HG03432 (cell line): ENCODE measurements around the gene FCN3.

ENCODE experiments used
- ATAC-seq: cut with Tn5 transposase; IDR thresholded peaks from one replicate; pipeline ENCODE4 v1.9.1; 2021; ENCODE audit warnings: mild to moderate bottlenecking, moderate library complexity; ENCODE audit not compliant: unreplicated experiment

The FCN3 gene

DNA sequence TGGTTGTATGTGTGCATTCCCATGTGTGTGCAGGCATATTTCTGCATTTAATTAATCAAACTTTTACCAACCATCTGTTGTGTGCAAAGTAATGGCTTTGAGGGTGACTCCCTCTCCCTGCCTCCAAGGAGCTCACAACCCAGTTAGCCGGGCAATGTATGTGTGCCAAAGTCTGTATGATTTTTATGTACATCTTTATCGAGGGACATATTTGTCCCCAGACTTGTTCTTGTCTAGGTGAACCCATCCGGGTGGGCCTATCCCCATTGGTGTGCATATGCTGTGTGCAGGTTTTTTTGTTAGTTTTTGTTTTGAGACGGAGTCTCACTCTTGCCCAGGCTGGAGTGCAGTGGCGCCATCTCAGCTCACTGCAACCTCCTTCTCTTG is 31.0 kb downstream of the FCN3 start:
- no peak for ATAC-seq

- peak; percentile 38 for ATAC-seq
These were observed 31.6 kb downstream of the FCN3 start for GRCh38 chr1:27342778-27343638.

DNA sequence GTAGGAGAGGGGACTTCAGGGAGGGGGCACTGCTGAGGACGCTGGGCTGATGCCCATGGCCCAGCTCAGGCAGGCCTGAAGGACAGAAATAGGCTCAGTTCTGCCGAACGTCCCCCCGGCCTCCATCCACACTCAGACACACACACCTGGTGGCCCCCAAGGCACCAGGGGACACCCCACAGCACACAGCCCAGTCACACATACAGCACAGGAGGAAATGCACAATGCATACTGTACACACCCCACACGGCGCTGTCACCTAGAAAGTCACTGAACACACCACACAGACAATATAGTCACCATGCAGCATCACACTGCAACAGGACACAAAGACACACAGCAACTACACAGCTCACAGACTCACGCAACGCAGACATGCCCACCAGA is 32.2 kb downstream of the FCN3 start:
- ATAC-seq, result peak; percentile 22

DNA sequence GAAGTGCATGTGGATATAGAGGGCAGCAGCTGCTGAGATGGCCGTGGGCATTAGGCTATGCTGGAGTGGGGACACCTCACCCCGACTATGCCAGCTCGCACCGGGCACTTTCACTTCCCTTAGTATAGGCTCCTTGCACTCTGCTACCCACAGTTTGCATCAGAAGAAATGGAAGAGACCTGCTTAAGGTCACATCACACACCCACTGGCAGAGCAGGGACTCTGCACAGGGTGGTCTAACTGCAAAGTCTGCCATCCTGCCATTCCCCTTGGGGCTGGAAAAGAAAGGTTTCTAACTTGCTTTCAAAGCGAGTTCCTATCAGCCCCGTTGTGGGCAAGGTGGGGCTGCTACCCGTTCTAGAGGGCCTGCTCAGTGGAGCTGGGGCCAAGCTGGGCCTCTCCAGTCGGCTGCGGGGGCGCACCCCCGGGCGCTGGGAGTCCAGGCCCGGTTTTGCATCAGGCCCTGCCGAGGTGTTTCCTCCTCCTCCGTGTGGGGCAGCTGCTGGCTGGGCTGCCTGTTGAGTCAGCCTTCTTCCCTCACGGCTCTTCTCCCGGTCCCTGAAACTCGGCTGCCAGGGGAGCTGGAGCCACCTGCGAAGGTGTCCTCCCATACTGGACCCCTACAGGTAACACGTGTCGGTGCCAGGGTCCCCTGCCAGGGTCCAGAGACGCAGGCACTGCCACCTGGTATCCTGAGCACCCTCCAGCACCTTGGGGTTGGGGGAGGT is 32.9 kb downstream of the FCN3 start, which contains the start of gene SYTL1:
TSS of gene SYTL1 (plus strand) at position 498 of the 728 bp plus-strand sequence. CDS start 3,313 bp downstream, outside the sequence.
- ATAC-seq, result peak; percentile 58

GRCh38 chr1:27339213-27339612 is 35.4 kb downstream of the FCN3 start:
- no peak for ATAC-seq

DNA sequence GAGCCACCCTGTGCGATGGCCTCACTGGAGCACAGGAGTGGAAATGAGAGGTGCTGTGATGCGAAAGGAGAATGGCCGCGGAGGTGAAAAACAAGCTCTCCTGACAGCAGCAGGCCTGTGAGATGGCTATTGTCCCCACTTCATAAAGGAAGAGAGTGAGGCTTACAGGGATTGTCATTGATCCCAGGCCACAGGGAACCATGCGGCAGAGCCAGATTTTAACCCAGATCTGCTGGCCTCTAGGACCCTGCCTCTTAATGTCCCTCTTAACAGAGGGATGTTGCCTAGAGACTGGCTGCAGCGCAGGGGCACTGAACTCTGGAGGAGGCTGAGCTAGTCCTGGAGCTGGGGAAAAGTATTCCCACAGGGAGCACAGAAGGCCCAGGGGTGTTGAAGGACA is 35.9 kb downstream of the FCN3 start:
- no peak for ATAC-seq

- no peak for ATAC-seq
These were observed 37.9 kb downstream of the FCN3 start for GRCh38 chr1:27336756-27337155.

- ATAC-seq, result no peak
These were observed 38.9 kb downstream of the FCN3 start for GRCh38 chr1:27335506-27336422.

DNA sequence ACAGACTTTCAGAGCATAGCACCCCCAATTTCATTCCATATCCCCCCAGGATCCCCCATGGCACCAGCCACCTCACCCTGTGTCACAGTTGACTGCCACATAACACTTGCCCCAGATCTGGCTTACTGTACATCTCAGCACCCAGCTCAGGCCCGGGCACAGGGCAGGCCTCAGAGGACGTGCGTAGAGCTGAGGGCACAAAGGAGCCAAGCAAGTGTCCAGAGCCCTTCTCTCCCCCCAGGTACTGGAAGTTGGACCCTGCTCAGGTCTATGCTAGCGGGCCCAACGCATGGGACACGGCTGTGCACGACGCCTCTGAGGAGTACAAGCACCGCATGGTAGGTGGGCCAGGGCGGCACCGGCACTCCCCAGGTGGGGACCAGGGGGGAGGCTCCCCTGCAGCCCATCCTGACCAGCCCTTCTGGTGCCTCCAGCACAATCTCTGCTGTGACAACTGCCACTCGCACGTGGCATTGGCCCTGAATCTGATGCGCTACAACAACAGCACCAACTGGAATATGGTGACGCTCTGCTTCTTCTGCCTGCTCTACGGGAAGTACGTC is 40.8 kb downstream of the FCN3 start:
- ATAC-seq, result no peak

DNA sequence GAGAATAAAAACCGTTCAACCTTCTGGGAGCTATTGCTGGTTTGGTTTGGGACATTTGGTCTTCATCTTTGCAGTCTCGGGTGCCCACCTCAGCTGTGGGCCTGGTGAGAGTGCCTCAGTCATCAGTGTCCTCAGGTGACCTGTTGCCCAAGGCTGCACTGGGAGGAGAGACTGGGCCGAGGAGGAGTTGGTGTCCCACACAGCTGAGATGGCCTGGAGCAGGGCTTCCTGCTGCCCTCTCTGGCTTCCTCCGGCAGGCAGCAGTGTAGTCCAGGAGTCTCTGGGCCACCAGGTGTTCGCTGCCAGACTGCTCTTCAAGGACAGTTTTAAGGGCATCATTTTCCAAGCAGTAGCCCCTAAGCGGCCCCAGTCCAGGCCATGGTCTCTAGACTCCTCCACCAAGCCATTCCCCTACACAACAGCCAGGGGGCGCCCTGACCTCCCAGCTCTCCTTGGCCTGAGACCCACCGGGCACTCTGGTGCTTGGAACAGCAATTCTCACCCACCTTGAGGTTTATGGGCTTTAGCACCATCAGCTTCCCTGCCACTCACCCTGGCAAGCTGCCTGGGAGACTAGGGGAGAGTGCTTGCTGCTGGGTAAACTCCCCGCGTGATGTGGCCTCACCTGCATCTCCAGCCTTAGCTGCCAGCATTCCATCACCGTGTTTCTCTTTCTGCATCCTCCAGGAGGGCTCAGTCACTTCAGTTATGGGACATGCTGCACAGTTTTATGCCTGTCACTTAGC is 41.9 kb downstream of the FCN3 start:
- no peak for ATAC-seq

- ATAC-seq, result no peak
These were observed 42.7 kb downstream of the FCN3 start for GRCh38 chr1:27331922-27332321.

DNA sequence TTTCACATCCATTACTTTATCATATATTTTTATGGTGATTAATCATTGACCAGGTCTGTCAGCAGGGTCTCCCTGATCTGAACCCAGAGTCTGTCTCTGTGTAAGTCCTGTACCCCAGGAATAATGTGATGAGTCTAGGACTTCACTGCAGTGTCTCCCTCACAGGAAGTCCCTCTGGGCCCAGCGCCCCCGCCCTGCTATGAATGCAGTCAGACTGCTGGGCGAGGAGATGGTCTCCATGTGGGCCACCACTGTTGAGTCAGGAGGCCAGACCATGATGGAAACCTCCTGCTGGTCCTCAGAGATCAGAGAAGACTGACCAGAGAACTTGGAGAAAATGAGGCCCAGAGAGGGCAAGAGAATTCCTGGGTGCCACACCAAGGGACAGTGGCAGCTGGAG is 43.2 kb downstream of the FCN3 start:
- no peak for ATAC-seq

- no peak for ATAC-seq
These were observed 43.8 kb downstream of the FCN3 start for GRCh38 chr1:27330786-27331185.

DNA sequence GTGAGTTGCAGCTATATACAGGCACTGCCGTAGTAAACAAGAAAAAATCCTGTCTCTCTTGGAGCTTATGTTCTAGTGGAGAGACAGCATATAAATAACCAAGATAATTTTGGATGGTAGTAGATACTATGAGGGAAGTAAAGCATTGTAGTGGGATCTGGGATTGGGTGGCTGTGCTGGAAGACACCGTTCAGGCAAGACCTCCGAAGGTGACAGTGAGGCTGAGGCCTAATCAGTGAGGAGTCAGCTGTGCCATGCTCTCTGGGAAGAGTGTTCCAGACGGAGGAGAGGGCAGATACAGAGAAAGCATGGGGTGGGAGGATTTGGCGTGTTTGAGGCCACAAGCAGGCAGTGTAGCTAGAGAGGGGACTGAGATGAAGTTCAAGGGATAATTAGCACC is 46.7 kb downstream of the FCN3 start:
- no peak for ATAC-seq

DNA sequence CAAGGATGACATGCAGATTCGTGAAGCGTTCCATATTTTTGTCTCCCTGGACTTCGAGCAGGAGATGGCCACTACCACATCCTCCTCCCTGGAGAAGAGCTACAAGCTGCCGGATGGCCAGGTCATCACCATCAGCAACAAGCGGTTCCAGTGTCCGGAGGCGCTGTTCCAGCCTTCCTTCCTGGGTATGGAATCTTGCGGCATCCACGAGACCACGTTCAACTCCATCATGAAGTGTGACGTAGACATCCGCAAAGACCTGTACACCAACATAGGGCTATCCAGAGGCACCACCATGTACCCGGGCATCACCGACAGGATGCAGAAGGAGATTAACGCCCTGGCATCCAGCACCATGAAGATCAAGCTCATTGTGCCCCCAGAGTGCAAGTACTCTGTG is 49.3 kb downstream of the FCN3 start:
- no peak for ATAC-seq

- no peak for ATAC-seq
These were observed 51.9 kb downstream of the FCN3 start for GRCh38 chr1:27322569-27323240.

DNA sequence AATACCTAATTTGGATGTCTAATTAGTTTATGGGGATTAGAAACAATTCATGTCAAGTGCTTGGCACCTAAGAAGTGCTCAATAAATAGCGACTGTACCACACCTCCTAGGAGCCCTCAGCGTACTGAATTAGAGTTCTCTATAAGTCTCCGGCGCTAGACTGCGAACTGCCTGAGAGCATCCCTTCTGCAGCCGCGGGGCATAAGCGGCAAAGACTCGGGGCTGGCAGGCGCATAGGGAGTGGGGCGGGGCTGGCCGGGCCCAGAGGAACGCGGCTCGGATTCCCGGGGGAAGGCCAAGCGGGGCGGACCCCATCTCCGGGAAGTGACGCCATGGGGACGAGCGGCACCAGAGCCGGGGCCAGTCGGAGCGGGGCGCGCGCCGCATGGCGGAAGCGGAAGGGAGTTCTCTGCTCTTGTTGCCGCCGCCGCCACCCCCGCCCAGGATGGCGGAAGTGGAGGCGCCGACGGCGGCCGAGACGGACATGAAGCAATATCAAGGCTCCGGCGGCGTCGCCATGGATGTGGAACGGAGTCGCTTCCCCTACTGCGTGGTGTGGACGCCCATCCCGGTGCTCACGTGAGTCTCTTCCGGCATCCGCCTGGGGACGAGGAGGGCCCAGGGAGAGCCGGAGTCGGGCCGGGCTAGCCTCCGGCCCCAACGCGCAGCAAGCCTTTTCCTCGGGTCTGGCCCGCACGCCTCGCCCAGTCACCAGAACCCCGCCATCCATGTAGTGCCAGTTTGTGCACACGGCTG is 52.6 kb downstream of the FCN3 start, which contains the start of gene TMEM222:
TSS of gene TMEM222 (plus strand) at position 351 of the 756 bp plus-strand sequence. CDS start at position 386, 35 bp downstream.
- peak; percentile 91 for ATAC-seq
